ENCODE results near the gene PHYH. TPM values are rescaled to one million over a fixed set of nuclear protein-coding genes. Genes with fewer than 3 reads are reported as not detected.

The PHYH gene
- total RNA-seq: 8.7 and 12.4 TPM in 2 replicates

GRCh38 chr10:13299437-13300287, at the start of gene PHYH:
TSS of gene PHYH (minus strand) at chr10:13300064. CDS start at chr10:13300042, 22 bp downstream.

GRCh38 chr10:13348216-13349017, 48.6 kb upstream of the PHYH start, which contains the start of gene SEPHS1:
TSS of gene SEPHS1 (minus strand) at chr10:13348293. CDS start at chr10:13344950, 3,343 bp downstream.

GRCh38 chr10:13234172-13234571, 65.7 kb downstream of the PHYH start, which contains the start of gene UCMA:
TSS of gene UCMA (minus strand) at chr10:13234374. CDS start at chr10:13234258, 116 bp downstream.

Other genes with a start within 250 kb of the PHYH start
- 44.5 and 104 TPM in 2 replicates for gene OPTN, start 199.9 kb downstream of the PHYH start, total RNA-seq
- 0.43 and 3.9 TPM in 2 replicates for gene MCM10, start 138.5 kb downstream of the PHYH start, total RNA-seq
- not detected in 2 replicates for gene UCMA, start 65.7 kb downstream of the PHYH start, total RNA-seq
- gene SEPHS1, start 48.2 kb upstream of the PHYH start, total RNA-seq: 15.3 and 20.7 TPM in 2 replicates
- gene BEND7, start 228.9 kb upstream of the PHYH start, total RNA-seq: 1.3 and 6.0 TPM in 2 replicates

Data from tracheal epithelial cell (primary cell).